Transverse colon (tissue), 3 donors: ENCODE measurements around the gene BLOC1S5.

Experiments used
- CTCF ChIP-seq, 5 experiments: fragments of 200-600 bp in 3 of 5; fragments of 450-650 bp in 2 of 5; sonication (generic) in 3 of 5; IDR thresholded peaks; 1 replicate in 2 of 5; 2 replicates in 3 of 5; pipeline ENCODE4 v1.5.1; 2016 to 2017; ENCODE audit warnings: antibody characterized with exemption in 5 of 5, inconsistent platforms in 3 of 5, mild to moderate bottlenecking in 2 of 5, moderate library complexity in 1 of 5
- EP300 ChIP-seq: sonication (generic); formaldehyde crosslinking; IDR thresholded peaks from one replicate; pipeline ENCODE4 v1.6.1; 2017; ENCODE audit warnings: antibody characterized with exemption, low read depth

GRCh38 chr6:8075185-8075584 lies 11.0 kb upstream of the BLOC1S5 start:
- no peak for TF ChIP-seq CTCF (IDR thresholded peaks at IDR 0.05)
- TF ChIP-seq EP300 = no peak
